GM23338 (cell line): ENCODE measurements around the gene CACNA2D3. TPM values are rescaled to one million over a fixed set of nuclear protein-coding genes. Genes with fewer than 3 reads are reported as not detected.
"Not testable (repeated sequence)": the region's sequence is repeated elsewhere in the genome, so short reads cannot be mapped to it uniquely, and the experiment has no call there.

Experiments
- ATAC-seq: fragments of 200-7000 bp; cut with Tn5 transposase; 3 replicates; pipeline ENCODE4 v1.9.1; 2020
- DNase-seq: peaks from one replicate; pipeline ENCODE4 v3.0.0-alpha.2; 2015; ENCODE audit warnings: low spot score
- H2AFZ ChIP-seq: fragments of 200-600 bp; sonication (generic); 2 replicates; pipeline ENCODE4 v1.8.0; 2016; ENCODE audit warnings: antibody characterized with exemption, mild to moderate bottlenecking, moderate library complexity
- H3F3A ChIP-seq: fragments of 200-600 bp; sonication (generic); replicated peaks from 2 replicates; pipeline ENCODE4 v1.8.0; 2017; ENCODE audit warnings: antibody characterized with exemption, mixed run types, low read depth
- H3K27ac ChIP-seq: fragments of 200-600 bp; sonication (generic); 2 replicates; pipeline ENCODE4 v1.6.1; 2016; ENCODE audit warnings: low read depth
- H3K27me3 ChIP-seq: fragments of 200-600 bp; sonication (generic); 2 replicates; pipeline ENCODE4 v1.8.0; 2016; ENCODE audit warnings: mild to moderate bottlenecking, mixed run types, moderate library complexity; ENCODE audit not compliant: insufficient read depth
- H3K36me3 ChIP-seq: fragments of 200-600 bp; sonication (generic); 2 replicates; pipeline ENCODE4 v1.8.0; 2016; ENCODE audit warnings: mild to moderate bottlenecking; ENCODE audit not compliant: insufficient read depth
- H3K4me1 ChIP-seq: fragments of 200-600 bp; sonication (generic); 2 replicates; pipeline ENCODE4 v1.8.0; 2016; ENCODE audit warnings: mild to moderate bottlenecking, moderate library complexity; ENCODE audit not compliant: insufficient read depth
- H3K4me2 ChIP-seq: fragments of 200-600 bp; sonication (generic); 2 replicates; pipeline ENCODE4 v1.7.1; 2017; ENCODE audit warnings: mixed run types
- H3K4me3 ChIP-seq: fragments of 200-600 bp; sonication (generic); 2 replicates; pipeline ENCODE4 v1.6.1; 2016; ENCODE audit warnings: mixed run types
- H3K79me2 ChIP-seq: fragments of 200-600 bp; sonication (generic); replicated peaks from 2 replicates; pipeline ENCODE4 v1.8.0; 2017; ENCODE audit warnings: mild to moderate bottlenecking; ENCODE audit not compliant: insufficient read depth
- H3K9me2 ChIP-seq: fragments of 200-600 bp; sonication (generic); 2 replicates; pipeline ENCODE4 v1.8.0; 2017; ENCODE audit not compliant: insufficient read depth
- H4K20me1 ChIP-seq: fragments of 200-600 bp; sonication (generic); replicated peaks from 2 replicates; pipeline ENCODE4 v1.8.0; 2017; ENCODE audit warnings: mild to moderate bottlenecking; ENCODE audit not compliant: insufficient read depth
- H3K27ac Mint-ChIP-seq: 2 replicates; pipeline ENCODE4 v1.8.0; 2020; ENCODE audit warnings: inconsistent platforms, mild to moderate bottlenecking, moderate library complexity, mixed read lengths
- H3K27me3 Mint-ChIP-seq: 3 replicates; pipeline ENCODE4 v1.8.0; 2022; ENCODE audit warnings: low read depth, mild to moderate bottlenecking, moderate library complexity, mixed read lengths, inconsistent platforms; ENCODE audit not compliant: insufficient read depth, poor library complexity
- H3K36me3 Mint-ChIP-seq: 3 replicates; pipeline ENCODE4 v1.8.0; 2021; ENCODE audit warnings: low read depth, mild to moderate bottlenecking, inconsistent platforms, moderate library complexity, mixed read lengths
- H3K4me1 Mint-ChIP-seq: 3 replicates; pipeline ENCODE4 v1.8.0; 2020; ENCODE audit warnings: mild to moderate bottlenecking, inconsistent platforms, mixed read lengths
- H3K4me3 Mint-ChIP-seq: 3 replicates; pipeline ENCODE4 v1.8.0; 2021; ENCODE audit warnings: moderate library complexity, mild to moderate bottlenecking, inconsistent platforms, mixed read lengths
- H3K9me3 Mint-ChIP-seq: 3 replicates; pipeline ENCODE4 v1.8.0; 2020; ENCODE audit warnings: moderate library complexity, mild to moderate bottlenecking, inconsistent platforms, mixed read lengths
- EZH2phosphoT487 ChIP-seq: fragments of 200-600 bp; sonication (generic); IDR thresholded peaks from one replicate; pipeline ENCODE4 v1.8.1; 2018; ENCODE audit warnings: antibody characterized with exemption; ENCODE audit not compliant: unreplicated experiment
- JUNB ChIP-seq: IDR thresholded peaks from one replicate; pipeline ENCODE4 v1.6.1; 2016; ENCODE audit warnings: antibody characterized with exemption; ENCODE audit not compliant: unreplicated experiment
- NANOG ChIP-seq: IDR thresholded peaks from 2 replicates; pipeline ENCODE4 v1.6.1; 2016; ENCODE audit warnings: antibody characterized with exemption, borderline replicate concordance
- POLR2AphosphoS5 ChIP-seq: IDR thresholded peaks from 2 replicates; pipeline ENCODE4 v1.6.1; 2016; ENCODE audit warnings: antibody characterized with exemption, low read depth
- STAT1 ChIP-seq: IDR thresholded peaks from one replicate; pipeline ENCODE4 v1.6.1; 2016; ENCODE audit warnings: antibody characterized with exemption; ENCODE audit not compliant: unreplicated experiment
- ZNF114 ChIP-seq: fragments of 250-450 bp; sonication (Bioruptor Pico); IDR thresholded peaks from 2 replicates; pipeline ENCODE4 v1.5.0; 2020; ENCODE audit warnings: mild to moderate bottlenecking, moderate library complexity
- ZNF331 ChIP-seq: fragments of 250-450 bp; sonication (Bioruptor Pico); IDR thresholded peaks from 2 replicates; pipeline ENCODE4 v1.5.0; 2020; ENCODE audit warnings: low read depth, mild to moderate bottlenecking, moderate library complexity
- polyA plus RNA-seq: library from polyadenylated mRNA; unstranded; fragments of >200 nt; fragmentation: Nextera tagmentation; extraction: Ambion mirVana; gene quantifications from 2 replicates; pipeline ENCODE4 v1.2.1, GENCODE V29; 2016
- total RNA-seq: library from RNA; depleted of rRNA; stranded (reverse); fragments of >200 nt; shearing (Covaris generic); gene quantifications from 2 replicates; pipeline ENCODE4 v1.2.3, GENCODE V29; 2014
- TF ChIP-seq, protein P1 (sequence below): fragments of 250-450 bp; sonication (Bioruptor Pico); IDR thresholded peaks from 2 replicates; pipeline ENCODE4 v1.5.0; 2020; ENCODE audit warnings: mild to moderate bottlenecking, moderate library complexity

Gene CACNA2D3
- total and polyA plus RNA-seq, 2 experiments from 2014 or later = 2.2 to 2.3 TPM

DNA sequence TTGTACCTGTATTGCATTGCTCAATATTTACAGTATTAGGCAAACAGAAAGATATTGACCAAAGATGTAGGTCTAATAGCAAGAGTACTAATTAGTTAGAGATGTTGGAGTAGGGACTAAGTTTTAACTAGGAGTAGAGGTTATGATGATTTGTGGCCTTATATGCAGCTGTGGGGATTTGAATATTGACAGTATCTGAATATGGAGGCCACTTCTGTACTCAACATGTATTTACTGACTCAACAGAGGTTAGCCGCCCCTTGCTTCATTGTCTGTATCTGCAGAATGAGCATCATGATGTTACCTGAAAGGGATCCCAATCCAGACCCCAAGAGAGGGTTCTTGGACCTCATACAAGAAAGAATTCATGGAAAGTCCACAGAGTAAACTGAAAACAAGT lies 855.1 kb downstream of the CACNA2D3 start (continued):
- TF ChIP-seq, protein P1, sequence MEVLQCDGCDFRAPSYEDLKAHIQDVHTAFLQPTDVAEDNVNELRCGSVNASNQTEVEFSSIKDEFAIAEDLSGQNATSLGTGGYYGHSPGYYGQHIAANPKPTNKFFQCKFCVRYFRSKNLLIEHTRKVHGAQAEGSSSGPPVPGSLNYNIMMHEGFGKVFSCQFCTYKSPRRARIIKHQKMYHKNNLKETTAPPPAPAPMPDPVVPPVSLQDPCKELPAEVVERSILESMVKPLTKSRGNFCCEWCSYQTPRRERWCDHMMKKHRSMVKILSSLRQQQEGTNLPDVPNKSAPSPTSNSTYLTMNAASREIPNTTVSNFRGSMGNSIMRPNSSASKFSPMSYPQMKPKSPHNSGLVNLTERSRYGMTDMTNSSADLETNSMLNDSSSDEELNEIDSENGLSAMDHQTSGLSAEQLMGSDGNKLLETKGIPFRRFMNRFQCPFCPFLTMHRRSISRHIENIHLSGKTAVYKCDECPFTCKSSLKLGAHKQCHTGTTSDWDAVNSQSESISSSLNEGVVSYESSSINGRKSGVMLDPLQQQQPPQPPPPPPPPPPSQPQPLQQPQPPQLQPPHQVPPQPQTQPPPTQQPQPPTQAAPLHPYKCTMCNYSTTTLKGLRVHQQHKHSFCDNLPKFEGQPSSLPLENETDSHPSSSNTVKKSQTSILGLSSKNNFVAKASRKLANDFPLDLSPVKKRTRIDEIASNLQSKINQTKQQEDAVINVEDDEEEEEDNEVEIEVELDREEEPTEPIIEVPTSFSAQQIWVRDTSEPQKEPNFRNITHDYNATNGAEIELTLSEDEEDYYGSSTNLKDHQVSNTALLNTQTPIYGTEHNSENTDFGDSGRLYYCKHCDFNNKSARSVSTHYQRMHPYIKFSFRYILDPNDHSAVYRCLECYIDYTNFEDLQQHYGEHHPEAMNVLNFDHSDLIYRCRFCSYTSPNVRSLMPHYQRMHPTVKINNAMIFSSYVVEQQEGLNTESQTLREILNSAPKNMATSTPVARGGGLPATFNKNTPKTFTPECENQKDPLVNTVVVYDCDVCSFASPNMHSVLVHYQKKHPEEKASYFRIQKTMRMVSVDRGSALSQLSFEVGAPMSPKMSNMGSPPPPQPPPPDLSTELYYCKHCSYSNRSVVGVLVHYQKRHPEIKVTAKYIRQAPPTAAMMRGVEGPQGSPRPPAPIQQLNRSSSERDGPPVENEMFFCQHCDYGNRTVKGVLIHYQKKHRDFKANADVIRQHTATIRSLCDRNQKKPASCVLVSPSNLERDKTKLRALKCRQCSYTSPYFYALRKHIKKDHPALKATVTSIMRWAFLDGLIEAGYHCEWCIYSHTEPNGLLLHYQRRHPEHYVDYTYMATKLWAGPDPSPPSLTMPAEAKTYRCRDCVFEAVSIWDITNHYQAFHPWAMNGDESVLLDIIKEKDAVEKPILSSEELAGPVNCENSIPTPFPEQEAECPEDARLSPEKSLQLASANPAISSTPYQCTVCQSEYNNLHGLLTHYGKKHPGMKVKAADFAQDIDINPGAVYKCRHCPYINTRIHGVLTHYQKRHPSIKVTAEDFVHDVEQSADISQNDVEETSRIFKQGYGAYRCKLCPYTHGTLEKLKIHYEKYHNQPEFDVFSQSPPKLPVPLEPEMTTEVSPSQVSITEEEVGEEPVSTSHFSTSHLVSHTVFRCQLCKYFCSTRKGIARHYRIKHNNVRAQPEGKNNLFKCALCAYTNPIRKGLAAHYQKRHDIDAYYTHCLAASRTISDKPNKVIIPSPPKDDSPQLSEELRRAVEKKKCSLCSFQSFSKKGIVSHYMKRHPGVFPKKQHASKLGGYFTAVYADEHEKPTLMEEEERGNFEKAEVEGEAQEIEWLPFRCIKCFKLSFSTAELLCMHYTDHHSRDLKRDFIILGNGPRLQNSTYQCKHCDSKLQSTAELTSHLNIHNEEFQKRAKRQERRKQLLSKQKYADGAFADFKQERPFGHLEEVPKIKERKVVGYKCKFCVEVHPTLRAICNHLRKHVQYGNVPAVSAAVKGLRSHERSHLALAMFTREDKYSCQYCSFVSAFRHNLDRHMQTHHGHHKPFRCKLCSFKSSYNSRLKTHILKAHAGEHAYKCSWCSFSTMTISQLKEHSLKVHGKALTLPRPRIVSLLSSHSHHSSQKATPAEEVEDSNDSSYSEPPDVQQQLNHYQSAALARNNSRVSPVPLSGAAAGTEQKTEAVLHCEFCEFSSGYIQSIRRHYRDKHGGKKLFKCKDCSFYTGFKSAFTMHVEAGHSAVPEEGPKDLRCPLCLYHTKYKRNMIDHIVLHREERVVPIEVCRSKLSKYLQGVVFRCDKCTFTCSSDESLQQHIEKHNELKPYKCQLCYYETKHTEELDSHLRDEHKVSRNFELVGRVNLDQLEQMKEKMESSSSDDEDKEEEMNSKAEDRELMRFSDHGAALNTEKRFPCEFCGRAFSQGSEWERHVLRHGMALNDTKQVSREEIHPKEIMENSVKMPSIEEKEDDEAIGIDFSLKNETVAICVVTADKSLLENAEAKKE (CRISPR knock-in tag) = no peak
- TF ChIP-seq STAT1 (no peak), NANOG (no peak), JUNB (no peak), ZNF331 (CRISPR knock-in tag) (no peak), POLR2AphosphoS5 (no peak), EZH2phosphoT487 (no peak), ZNF114 (no peak)

DNA sequence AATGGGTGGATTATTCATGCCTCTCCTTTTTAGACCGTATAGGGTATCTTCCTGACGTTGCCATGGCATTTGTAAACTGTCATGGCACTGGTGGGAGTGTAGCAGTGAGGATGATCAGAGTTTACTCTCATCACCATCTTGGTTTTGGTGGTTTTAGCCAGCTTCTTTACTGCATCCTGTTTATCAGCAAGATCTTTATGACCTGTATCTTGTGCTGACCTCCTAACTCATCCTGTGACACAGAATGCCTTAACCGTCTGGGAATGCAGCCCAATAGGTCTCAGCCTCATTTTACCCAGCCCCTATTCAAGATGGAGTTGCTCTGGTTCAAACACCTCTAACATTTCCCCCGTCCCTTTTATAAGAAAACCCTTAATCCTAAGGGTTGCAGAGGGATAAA lies 855.6 kb downstream of the CACNA2D3 start:
- not testable (repeated sequence) for H3K9me3 Mint-ChIP-seq, H3K4me3 Mint-ChIP-seq, H3K27ac Mint-ChIP-seq, H3K4me1 Mint-ChIP-seq, ATAC-seq, H3K4me2 ChIP-seq, H4K20me1 ChIP-seq, H3K27me3 Mint-ChIP-seq, H3K27me3 ChIP-seq, H3K79me2 ChIP-seq, H3K36me3 ChIP-seq, H3K36me3 Mint-ChIP-seq, DNase-seq, H2AFZ ChIP-seq, H3K9me2 ChIP-seq, H3K4me3 ChIP-seq, H3K4me1 ChIP-seq, H3K27ac ChIP-seq, H3F3A ChIP-seq
